Thyroid gland (tissue), 4 donors: ENCODE results near the gene CFAP90. TPM values are rescaled to one million over a fixed set of nuclear protein-coding genes. Genes with fewer than 3 reads are reported as not detected.
A peak's percentile ranks its signal among the peaks of the same experiment; 100 is the strongest.

Experiments used
- DNase-seq, 2 donors: peaks; one replicate each; pipeline ENCODE4 v3.0.0-alpha.2; 2019
- H3K27ac ChIP-seq, 3 donors: fragments of 200-600 bp; sonication (generic); 1 replicate in 2 of 3; 2 replicates in 1 of 3; pipeline ENCODE4 v1.5.1; 2016 to 2019; ENCODE audit warnings: mild to moderate bottlenecking in 1 of 3, moderate library complexity in 1 of 3
- H3K27me3 ChIP-seq: fragments of 200-600 bp; sonication (generic); one replicate; pipeline ENCODE4 v1.5.1; 2019
- H3K36me3 ChIP-seq, 2 donors: fragments of 200-600 bp; sonication (generic); one replicate each; pipeline ENCODE4 v1.5.1; 2016 to 2019
- H3K4me1 ChIP-seq, 2 donors: fragments of 200-600 bp; sonication (generic); one replicate each; pipeline ENCODE4 v1.5.1; 2017 to 2019
- H3K4me3 ChIP-seq, 3 donors: fragments of 200-600 bp; sonication (generic); replicated peaks in 1 of 3; 1 replicate in 2 of 3; 2 replicates in 1 of 3; pipeline ENCODE4 v1.5.1; 2016; ENCODE audit warnings: mild to moderate bottlenecking in 1 of 3
- H3K9me3 ChIP-seq: fragments of 200-600 bp; sonication (generic); one replicate; pipeline ENCODE4 v1.5.1; 2017
- POLR2A ChIP-seq, 2 donors: fragments of 450-650 bp; IDR thresholded peaks; one replicate each; pipeline ENCODE4 v1.6.1; 2017; ENCODE audit warnings: antibody characterized with exemption in 2 of 2, mild to moderate bottlenecking in 2 of 2, moderate library complexity in 1 of 2
- WGBS, 2 donors: methylation state at CpG; one replicate each; pipeline ENCODE4 v1.1.5; 2017; 5-methylcytosine and 5-hydroxymethylcytosine counted together
- intact Hi-C: fragments of 100-400 bp; cut with DNase I; formaldehyde crosslinking; loops from one replicate; pipeline ENCODE4 v1.15.1; 2023
- total RNA-seq, 4 donors: library from RNA; depleted of rRNA; stranded (reverse); fragments of >200 nt; gene quantifications; one replicate each; pipeline ENCODE4 v1.2.3, GENCODE V29; 2016
- TF ChIP-seq, protein P1 (sequence below), 6 experiments: fragments of 200-600 bp in 3 of 6; fragments of 450-650 bp in 3 of 6; sonication (generic) in 3 of 6; IDR thresholded peaks; one replicate each; pipeline ENCODE4 v1.5.1; 2016 to 2019; ENCODE audit warnings: antibody characterized with exemption in 6 of 6, mild to moderate bottlenecking in 2 of 6, inconsistent platforms in 1 of 6, moderate library complexity in 1 of 6

CFAP90 gene
- total RNA-seq, 4 donors from 2014 or later: 0.49 to 0.89 (median 0.81) TPM; not detected in 1

DNA sequence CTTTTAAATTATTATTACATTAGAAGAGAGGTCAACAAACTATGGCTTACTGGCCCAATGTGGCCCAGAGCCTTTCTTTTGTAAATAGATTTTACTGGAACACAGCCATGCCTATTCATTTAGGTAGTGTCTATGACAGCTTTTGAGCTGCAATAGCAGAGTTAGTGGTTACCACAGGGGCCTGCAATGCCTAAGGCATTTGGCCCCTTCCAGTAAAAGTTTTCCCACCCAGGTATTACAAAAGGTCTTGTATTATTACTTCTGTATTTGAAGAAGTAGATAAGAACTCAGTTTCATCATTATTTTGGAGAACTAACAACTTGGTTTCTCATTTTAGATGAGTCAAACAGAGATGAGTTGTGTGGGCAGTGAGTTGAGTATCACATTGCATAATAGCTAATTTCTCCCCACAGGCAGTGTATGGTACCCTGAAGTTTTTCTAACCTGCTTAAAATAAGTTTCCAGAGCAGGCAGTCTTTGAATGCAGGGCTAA is 27.5 kb upstream of the CFAP90 start:
- Histone ChIP-seq H3K4me3 (no peak overlapping the region), H3K36me3 (peaks cover 0 to 28% of the 10 kb centered on the region in 2 donors), H3K27ac (no peak overlapping the region), H3K27me3 (no peaks in the 10 kb centered on the region), H3K9me3 (no peaks in the 10 kb centered on the region), H3K4me1 (peaks cover 0 to 19% of the 10 kb centered on the region in 2 donors)
- no peak for DNase-seq
- TF ChIP-seq, protein P1, sequence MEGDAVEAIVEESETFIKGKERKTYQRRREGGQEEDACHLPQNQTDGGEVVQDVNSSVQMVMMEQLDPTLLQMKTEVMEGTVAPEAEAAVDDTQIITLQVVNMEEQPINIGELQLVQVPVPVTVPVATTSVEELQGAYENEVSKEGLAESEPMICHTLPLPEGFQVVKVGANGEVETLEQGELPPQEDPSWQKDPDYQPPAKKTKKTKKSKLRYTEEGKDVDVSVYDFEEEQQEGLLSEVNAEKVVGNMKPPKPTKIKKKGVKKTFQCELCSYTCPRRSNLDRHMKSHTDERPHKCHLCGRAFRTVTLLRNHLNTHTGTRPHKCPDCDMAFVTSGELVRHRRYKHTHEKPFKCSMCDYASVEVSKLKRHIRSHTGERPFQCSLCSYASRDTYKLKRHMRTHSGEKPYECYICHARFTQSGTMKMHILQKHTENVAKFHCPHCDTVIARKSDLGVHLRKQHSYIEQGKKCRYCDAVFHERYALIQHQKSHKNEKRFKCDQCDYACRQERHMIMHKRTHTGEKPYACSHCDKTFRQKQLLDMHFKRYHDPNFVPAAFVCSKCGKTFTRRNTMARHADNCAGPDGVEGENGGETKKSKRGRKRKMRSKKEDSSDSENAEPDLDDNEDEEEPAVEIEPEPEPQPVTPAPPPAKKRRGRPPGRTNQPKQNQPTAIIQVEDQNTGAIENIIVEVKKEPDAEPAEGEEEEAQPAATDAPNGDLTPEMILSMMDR (IDR thresholded peaks at IDR 0.05): no peak
- no peak for TF ChIP-seq POLR2A (IDR thresholded peaks at IDR 0.05)
- intact Hi-C loops: no loop called here

DNA sequence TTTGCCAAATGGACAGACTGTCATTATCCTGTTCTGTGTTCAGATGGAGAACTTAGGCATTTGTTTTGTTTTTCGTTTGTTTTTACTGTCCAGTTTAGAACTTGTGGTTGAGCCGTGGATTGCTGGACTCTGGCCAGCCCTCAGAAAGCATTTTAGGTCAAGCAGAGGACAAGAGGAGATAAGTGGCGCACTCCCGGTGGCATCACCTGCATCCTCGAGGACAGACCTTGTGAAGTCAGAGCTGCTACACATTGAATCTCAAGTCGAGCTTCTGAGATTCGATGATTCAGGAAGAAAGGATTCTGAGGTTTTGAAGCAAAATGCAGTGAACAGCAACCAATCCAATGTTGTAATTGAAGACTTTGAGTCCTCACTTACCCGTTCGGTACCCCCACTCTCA is 26.9 kb upstream of the CFAP90 start:
- TF ChIP-seq, protein P1 (IDR thresholded peaks at IDR 0.05): no peak
- TF ChIP-seq POLR2A (IDR thresholded peaks at IDR 0.05): no peak
- Histone ChIP-seq H3K27ac (no peak overlapping the region), H3K36me3 (peaks cover 0 to 28% of the 10 kb centered on the region in 2 donors), H3K9me3 (no peaks in the 10 kb centered on the region), H3K27me3 (no peaks in the 10 kb centered on the region), H3K4me1 (peaks cover 0 to 16% of the 10 kb centered on the region in 2 donors), H3K4me3 (no peak overlapping the region)
- 66 to 78% methylated on average over 9 of the region's 9 CpGs for WGBS, 2 donors
- intact Hi-C loops: no loop called here
- DNase-seq: peak in 1 of 2 donors; percentile 15

DNA sequence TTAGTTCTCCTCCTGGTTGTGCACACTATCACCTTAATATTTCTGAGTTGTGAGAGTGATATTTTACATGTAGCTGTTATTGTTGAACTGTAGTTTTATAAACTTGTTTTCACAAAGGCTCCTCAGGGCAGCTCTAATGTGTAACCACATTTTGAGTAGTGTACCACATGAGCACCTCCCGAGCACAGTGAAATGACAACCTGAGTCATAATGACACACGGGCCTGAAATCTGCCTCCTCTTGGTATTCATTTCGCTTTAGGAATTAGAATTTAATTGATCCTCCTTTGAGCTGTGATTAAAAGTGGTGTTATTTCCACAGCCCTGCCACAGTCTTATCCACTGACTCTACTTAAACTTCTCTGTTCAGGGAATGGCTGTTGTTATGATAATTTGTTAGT is 25.9 kb upstream of the CFAP90 start:
- DNase-seq: no peak
- no peaks in the 10 kb centered on the region for H3K27me3 ChIP-seq
- 84 to 85% methylated on average over 3 of the region's 3 CpGs for WGBS, 2 donors
- no peak overlapping the region for H3K27ac ChIP-seq
- H3K4me1 ChIP-seq: peaks cover 0 to 11% of the 10 kb centered on the region in 2 donors
- intact Hi-C loops: no loop called here
- H3K9me3 ChIP-seq: no peaks in the 10 kb centered on the region
- H3K4me3 ChIP-seq: no peak overlapping the region
- H3K36me3 ChIP-seq: peaks cover 0 to 28% of the 10 kb centered on the region in 2 donors
- TF ChIP-seq, protein P1 (IDR thresholded peaks at IDR 0.05): no peak
- no peak for TF ChIP-seq POLR2A (IDR thresholded peaks at IDR 0.05)

DNA sequence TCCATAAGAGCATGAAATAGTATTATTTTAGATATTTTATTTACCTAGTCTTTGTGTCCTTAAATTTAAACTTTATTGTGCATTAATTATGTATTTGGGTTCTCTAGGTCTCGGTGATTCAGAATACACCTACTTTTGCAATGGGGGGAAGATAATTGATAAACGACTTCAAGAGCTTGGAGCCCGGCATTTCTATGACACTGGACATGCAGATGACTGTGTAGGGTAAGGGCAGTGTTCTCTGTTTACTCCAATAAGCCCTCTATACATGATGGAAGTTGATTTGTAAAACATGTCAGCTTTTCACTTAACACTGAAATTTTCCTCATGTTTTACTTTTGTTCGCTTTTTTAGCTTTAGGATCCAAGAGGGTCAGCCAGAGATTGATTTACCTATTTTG is 24.2 kb upstream of the CFAP90 start:
- peaks cover 0 to 28% of the 10 kb centered on the region in 2 donors for H3K36me3 ChIP-seq
- H3K9me3 ChIP-seq: no peaks in the 10 kb centered on the region
- no peak overlapping the region for H3K27ac ChIP-seq
- TF ChIP-seq POLR2A (IDR thresholded peaks at IDR 0.05): no peak
- TF ChIP-seq, protein P1 (IDR thresholded peaks at IDR 0.05): no peak
- 95 to 98% methylated on average over 4 of the region's 4 CpGs for WGBS, 2 donors
- H3K27me3 ChIP-seq: no peaks in the 10 kb centered on the region
- no peak overlapping the region for H3K4me3 ChIP-seq
- intact Hi-C loops: no loop called here
- H3K4me1 ChIP-seq: peaks cover 1 to 17% of the 10 kb centered on the region in 2 donors
- no peak for DNase-seq

DNA sequence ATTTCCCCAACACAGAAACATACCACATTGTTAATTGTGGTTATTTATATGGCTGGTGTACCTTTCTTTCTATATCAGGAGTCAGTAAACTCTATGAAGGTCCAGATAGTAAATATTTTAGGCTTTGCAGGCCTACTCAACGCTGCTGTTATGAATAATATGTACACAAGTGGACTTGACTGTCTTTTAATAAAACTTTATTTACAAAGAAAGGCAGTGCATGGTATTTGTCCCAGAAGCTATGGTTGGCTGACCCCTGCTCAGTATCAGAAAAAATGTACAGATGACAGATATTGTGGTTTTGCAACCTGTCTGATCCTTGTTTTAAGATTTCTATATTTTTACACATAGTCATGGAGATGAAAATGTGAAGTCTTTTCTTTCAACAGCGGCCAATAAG is 23.7 kb upstream of the CFAP90 start:
- peaks cover 0 to 28% of the 10 kb centered on the region in 2 donors for H3K36me3 ChIP-seq
- intact Hi-C loops: no loop called here
- H3K9me3 ChIP-seq: no peaks in the 10 kb centered on the region

More for the DNA sequence above, 23.7 kb upstream of the CFAP90 start:
- Histone ChIP-seq H3K4me1 (peaks cover 6 to 20% of the 10 kb centered on the region in 2 donors), H3K27ac (no peak overlapping the region), H3K4me3 (no peak overlapping the region), H3K27me3 (no peaks in the 10 kb centered on the region)
- TF ChIP-seq POLR2A (IDR thresholded peaks at IDR 0.05): no peak
- TF ChIP-seq, protein P1 (IDR thresholded peaks at IDR 0.05): no peak
- WGBS, 2 donors: 97 to 99% methylated on average over 2 of the region's 2 CpGs
- DNase-seq: no peak
